Cardiac septum (tissue), 1 donor: ENCODE results near the gene IQCB1. TPM values are rescaled to one million over a fixed set of nuclear protein-coding genes. Genes with fewer than 3 reads are reported as not detected.

Source experiments
- total RNA-seq: library from RNA; stranded (reverse); fragmentation: NEBNext Ultra II Directional; extraction: Animal tissue kit (Norgen Biotek cat#: 25700); gene quantifications from one replicate; pipeline ENCODE4 v1.2.1, GENCODE V29; 2021
- donor health status: DM: no; HTN: no; CAD: no.

The IQCB1 gene
- total RNA-seq, 1 donor from 2014 or later, result 6.1 TPM

Other genes starting within 250 kb of the IQCB1 start
- gene FBXO40, start 241.7 kb downstream of the IQCB1 start, total RNA-seq, result 147 TPM
- 9.4 TPM for gene HCLS1, start 174.2 kb downstream of the IQCB1 start, total RNA-seq
- 49.9 TPM for gene GOLGB1, start 85.3 kb downstream of the IQCB1 start, total RNA-seq
- gene EAF2, start 149 bp upstream of the IQCB1 start, total RNA-seq, result 1.9 TPM
- gene SLC15A2, start 59.3 kb upstream of the IQCB1 start, total RNA-seq, result 0.92 TPM
- gene ILDR1, start 187.2 kb upstream of the IQCB1 start, total RNA-seq, result not detected
- 1.9 TPM for gene CD86, start 220.3 kb upstream of the IQCB1 start, total RNA-seq